GM10266 (cell line): Measurements from ENCODE around the gene ZNF438.

Experiments used
- DNase-seq: peaks from one replicate; pipeline ENCODE4 v3.0.0; 2012; ENCODE audit errors: extremely low spot score
- CTCF ChIP-seq: IDR thresholded peaks from 2 replicates; pipeline ENCODE4 v1.5.1; 2012; ENCODE audit warnings: mild to moderate bottlenecking, low read depth; ENCODE audit not compliant: control insufficient read depth, insufficient read depth; ENCODE audit errors: missing control alignments

Gene ZNF438

GRCh38 chr10:30993155-30993554 lies 38.5 kb downstream of the ZNF438 start:
- no peak for TF ChIP-seq CTCF
- no peak for DNase-seq

GRCh38 chr10:30992681-30993080 lies 39.0 kb downstream of the ZNF438 start:
- TF ChIP-seq CTCF, result no peak
- no peak for DNase-seq

- no peak for TF ChIP-seq CTCF
- no peak for DNase-seq
These were observed 40.0 kb downstream of the ZNF438 start for GRCh38 chr10:30991647-30992011.

GRCh38 chr10:30990971-30991646 lies 40.6 kb downstream of the ZNF438 start:
- no peak for TF ChIP-seq CTCF
- no peak for DNase-seq

- TF ChIP-seq CTCF, result no peak
- no peak for DNase-seq
These were observed 41.3 kb downstream of the ZNF438 start for GRCh38 chr10:30990351-30990750.

- no peak for DNase-seq
- no peak for TF ChIP-seq CTCF
These were observed 42.7 kb downstream of the ZNF438 start for GRCh38 chr10:30988831-30989435.

- no peak for DNase-seq
- TF ChIP-seq CTCF, result no peak
These were observed 44.2 kb downstream of the ZNF438 start for GRCh38 chr10:30987463-30987862.
